Measurements from ENCODE around the gene MMRN2. TPM values are rescaled to one million over a fixed set of nuclear protein-coding genes. Genes with fewer than 3 reads are reported as not detected.

MMRN2 gene
- polyA plus RNA-seq, 2 of the 4 experiments (the other 2 are of a cell fraction) = 0.35 to 1.1 TPM

DNA sequence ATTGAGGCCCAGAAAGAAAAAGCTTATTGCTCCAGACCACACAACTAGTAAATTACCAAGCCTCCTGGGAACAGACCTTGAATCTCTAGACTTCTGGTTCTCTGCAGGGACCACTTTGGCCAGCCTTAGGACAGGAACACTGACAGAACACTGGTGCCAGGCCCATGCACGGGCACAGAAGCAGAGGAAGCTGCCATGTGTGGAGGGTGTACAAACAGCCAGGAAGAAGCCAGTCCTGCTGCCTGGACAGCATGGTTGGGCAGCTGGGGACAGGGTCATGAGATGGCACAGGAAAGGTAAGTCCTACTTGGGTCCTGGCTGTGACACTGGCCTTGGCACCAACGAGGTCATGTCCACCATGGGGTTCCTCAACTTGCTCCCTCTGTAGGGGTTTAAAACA, 19.2 kb downstream of the MMRN2 start:
- CTCF ChIA-PET = interaction anchor here (0.7 to 4.9 kb wide), 21 partner anchors 12 to 1125 kb away, joined by 3 to 57 read pairs (median 5); partner anchors contain the start of genes ADIRF, GLUD1, MMRN2 and SHLD2
- ATAC-seq (no peak), FAIRE-seq (no peak), DNase-seq (ENCODE audit: low read depth in 1 of 2, low spot score in 1 of 2) (no peak)
- H3K9me3 ChIP-seq = no peaks in the 10 kb centered on the region
- POLR2A ChIA-PET = interaction anchor here (0.9 kb wide), 1 partner anchor 32 kb away, joined by 6 read pairs; no protein-coding TSS in a partner anchor
- WGBS (ENCODE audit: missing lambda C conversion rate) = 97% methylated on average over 2 of the region's 2 CpGs
- no peak overlapping the region for H3K27ac ChIP-seq
- no peak for TF ChIP-seq ZNF302 (CRISPR knock-in tag; IDR thresholded peaks at IDR 0.05)
- no peak for TF ChIP-seq HOXB13 (CRISPR knock-in tag; IDR thresholded peaks at IDR 0.05; ENCODE audit: low read depth)
- no peak for TF ChIP-seq KDM5A (IDR thresholded peaks at IDR 0.05)
- no peak for TF ChIP-seq ZC3H11A (IDR thresholded peaks at IDR 0.05)
- no peak for TF ChIP-seq PHF8 (IDR thresholded peaks at IDR 0.05; ENCODE audit: borderline replicate concordance, low read depth)
- no peak for TF ChIP-seq NFE2L2 (conservative IDR thresholded peaks at IDR 0.05; ENCODE audit: low read length)
- TF ChIP-seq, protein P1, sequence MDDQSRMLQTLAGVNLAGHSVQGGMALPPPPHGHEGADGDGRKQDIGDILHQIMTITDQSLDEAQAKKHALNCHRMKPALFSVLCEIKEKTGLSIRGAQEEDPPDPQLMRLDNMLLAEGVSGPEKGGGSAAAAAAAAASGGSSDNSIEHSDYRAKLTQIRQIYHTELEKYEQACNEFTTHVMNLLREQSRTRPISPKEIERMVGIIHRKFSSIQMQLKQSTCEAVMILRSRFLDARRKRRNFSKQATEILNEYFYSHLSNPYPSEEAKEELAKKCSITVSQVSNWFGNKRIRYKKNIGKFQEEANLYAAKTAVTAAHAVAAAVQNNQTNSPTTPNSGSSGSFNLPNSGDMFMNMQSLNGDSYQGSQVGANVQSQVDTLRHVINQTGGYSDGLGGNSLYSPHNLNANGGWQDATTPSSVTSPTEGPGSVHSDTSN (IDR thresholded peaks at IDR 0.05) = no peak
- TF ChIP-seq, protein P2, sequence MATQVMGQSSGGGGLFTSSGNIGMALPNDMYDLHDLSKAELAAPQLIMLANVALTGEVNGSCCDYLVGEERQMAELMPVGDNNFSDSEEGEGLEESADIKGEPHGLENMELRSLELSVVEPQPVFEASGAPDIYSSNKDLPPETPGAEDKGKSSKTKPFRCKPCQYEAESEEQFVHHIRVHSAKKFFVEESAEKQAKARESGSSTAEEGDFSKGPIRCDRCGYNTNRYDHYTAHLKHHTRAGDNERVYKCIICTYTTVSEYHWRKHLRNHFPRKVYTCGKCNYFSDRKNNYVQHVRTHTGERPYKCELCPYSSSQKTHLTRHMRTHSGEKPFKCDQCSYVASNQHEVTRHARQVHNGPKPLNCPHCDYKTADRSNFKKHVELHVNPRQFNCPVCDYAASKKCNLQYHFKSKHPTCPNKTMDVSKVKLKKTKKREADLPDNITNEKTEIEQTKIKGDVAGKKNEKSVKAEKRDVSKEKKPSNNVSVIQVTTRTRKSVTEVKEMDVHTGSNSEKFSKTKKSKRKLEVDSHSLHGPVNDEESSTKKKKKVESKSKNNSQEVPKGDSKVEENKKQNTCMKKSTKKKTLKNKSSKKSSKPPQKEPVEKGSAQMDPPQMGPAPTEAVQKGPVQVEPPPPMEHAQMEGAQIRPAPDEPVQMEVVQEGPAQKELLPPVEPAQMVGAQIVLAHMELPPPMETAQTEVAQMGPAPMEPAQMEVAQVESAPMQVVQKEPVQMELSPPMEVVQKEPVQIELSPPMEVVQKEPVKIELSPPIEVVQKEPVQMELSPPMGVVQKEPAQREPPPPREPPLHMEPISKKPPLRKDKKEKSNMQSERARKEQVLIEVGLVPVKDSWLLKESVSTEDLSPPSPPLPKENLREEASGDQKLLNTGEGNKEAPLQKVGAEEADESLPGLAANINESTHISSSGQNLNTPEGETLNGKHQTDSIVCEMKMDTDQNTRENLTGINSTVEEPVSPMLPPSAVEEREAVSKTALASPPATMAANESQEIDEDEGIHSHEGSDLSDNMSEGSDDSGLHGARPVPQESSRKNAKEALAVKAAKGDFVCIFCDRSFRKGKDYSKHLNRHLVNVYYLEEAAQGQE (IDR thresholded peaks at IDR 0.05) = no peak
- TF ChIP-seq MAFK (IDR thresholded peaks at IDR 0.05; ENCODE audit: partially characterized antibody) = no peak
- TF ChIP-seq RCOR1 (IDR thresholded peaks at IDR 0.05; ENCODE audit: low read depth, low read length) = no peak
- no peak for TF ChIP-seq EHMT2 (IDR thresholded peaks at IDR 0.05; ENCODE audit: low read depth)
- H3K4me3 ChIP-seq = no peak overlapping the region
- no peaks in the 10 kb centered on the region for H3K4me1 ChIP-seq
- H3K4me2 ChIP-seq = no peak overlapping the region

DNA sequence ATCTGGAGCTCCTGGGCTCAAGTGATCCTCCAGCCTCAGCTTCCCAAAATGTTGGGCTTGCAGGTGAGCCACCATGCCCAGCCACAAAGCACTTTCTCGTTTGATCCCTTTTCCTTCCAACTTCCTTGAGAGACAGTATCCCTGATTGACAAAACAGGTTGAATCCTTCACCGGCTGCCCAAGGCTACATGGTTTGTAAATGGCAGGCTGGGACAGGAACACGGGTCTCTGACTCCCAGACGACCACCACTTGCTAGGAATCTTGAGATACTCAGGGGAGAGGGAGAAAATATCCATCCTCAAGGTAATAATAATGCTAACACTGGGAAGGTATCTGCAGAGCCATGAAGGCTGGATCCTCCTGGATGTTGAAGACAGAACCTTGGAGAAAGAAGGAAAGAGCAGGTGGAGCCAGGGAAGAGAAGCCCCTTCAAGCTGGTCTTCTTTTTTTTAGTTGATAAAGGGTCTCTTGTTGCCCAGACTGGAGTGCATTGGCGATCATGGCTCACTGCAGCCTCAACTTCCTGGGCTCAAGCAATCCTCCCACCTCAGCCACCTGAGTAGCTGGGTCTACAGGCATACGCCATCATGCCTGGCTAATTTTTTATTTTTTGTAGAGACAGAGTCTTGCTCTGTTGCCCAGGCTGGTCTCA, 19.8 kb downstream of the MMRN2 start:
- 46% methylated on average over 6 of the region's 6 CpGs for WGBS (ENCODE audit: missing lambda C conversion rate)
- Histone ChIP-seq H3K4me2 (no peak overlapping the region), H3K9me3 (no peaks in the 10 kb centered on the region), H3K27ac (no peak overlapping the region), H3K4me3 (no peak overlapping the region), H3K4me1 (no peaks in the 10 kb centered on the region)
- CTCF ChIA-PET = interaction anchor here (1.2 to 4.9 kb wide), 8 partner anchors 8 to 249 kb away, joined by 3 to 57 read pairs (median 4); partner anchors contain the start of genes ADIRF and MMRN2
- FAIRE-seq = no peak
- POLR2A ChIA-PET = no interaction called here
- DNase-seq (ENCODE audit: low read depth in 1 of 2, low spot score in 1 of 2) = no peak
- no peak for ATAC-seq
- TF ChIP-seq SMC3 (IDR thresholded peaks at IDR 0.05) (no peak), HDAC2 (IDR thresholded peaks at IDR 0.05) (no peak), RFX5 (IDR thresholded peaks at IDR 0.05) (no peak), KDM5A (IDR thresholded peaks at IDR 0.05) (no peak), HEYL (CRISPR knock-in tag; IDR thresholded peaks at IDR 0.05) (no peak), GATA3 (IDR thresholded peaks at IDR 0.05; ENCODE audit: borderline replicate concordance) (no peak), BHLHE40 (IDR thresholded peaks at IDR 0.05; ENCODE audit: low read depth, low read length) (no peak), NFE2L2 (conservative IDR thresholded peaks at IDR 0.05; ENCODE audit: low read length) (no peak), FOSL2 (IDR thresholded peaks at IDR 0.05) (no peak), FOSL2 (CRISPR knock-in tag; IDR thresholded peaks at IDR 0.05) (no peak), ZFP36 (IDR thresholded peaks at IDR 0.05; ENCODE audit: borderline replicate concordance, partially characterized antibody) (no peak), NPAS2 (CRISPR knock-in tag; IDR thresholded peaks at IDR 0.05; ENCODE audit: borderline replicate concordance) (no peak), PHF8 (IDR thresholded peaks at IDR 0.05; ENCODE audit: borderline replicate concordance, low read depth) (no peak), EHMT2 (IDR thresholded peaks at IDR 0.05; ENCODE audit: low read depth) (no peak), CBX2 (IDR thresholded peaks at IDR 0.05; ENCODE audit: borderline replicate concordance, low read depth) (no peak), JUN (IDR thresholded peaks at IDR 0.05) (no peak)
- TF ChIP-seq, protein P3, sequence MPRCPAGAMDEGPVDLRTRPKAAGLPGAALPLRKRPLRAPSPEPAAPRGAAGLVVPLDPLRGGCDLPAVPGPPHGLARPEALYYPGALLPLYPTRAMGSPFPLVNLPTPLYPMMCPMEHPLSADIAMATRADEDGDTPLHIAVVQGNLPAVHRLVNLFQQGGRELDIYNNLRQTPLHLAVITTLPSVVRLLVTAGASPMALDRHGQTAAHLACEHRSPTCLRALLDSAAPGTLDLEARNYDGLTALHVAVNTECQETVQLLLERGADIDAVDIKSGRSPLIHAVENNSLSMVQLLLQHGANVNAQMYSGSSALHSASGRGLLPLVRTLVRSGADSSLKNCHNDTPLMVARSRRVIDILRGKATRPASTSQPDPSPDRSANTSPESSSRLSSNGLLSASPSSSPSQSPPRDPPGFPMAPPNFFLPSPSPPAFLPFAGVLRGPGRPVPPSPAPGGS (IDR thresholded peaks at IDR 0.05) = no peak
- TF ChIP-seq, protein P2 (IDR thresholded peaks at IDR 0.05) = no peak
- TF ChIP-seq, protein P4, sequence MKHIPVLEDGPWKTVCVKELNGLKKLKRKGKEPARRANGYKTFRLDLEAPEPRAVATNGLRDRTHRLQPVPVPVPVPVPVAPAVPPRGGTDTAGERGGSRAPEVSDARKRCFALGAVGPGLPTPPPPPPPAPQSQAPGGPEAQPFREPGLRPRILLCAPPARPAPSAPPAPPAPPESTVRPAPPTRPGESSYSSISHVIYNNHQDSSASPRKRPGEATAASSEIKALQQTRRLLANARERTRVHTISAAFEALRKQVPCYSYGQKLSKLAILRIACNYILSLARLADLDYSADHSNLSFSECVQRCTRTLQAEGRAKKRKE (CRISPR knock-in tag; IDR thresholded peaks at IDR 0.05; ENCODE audit: low read depth) = no peak
